Measurements from ENCODE around the gene SGMS1. TPM values are rescaled to one million over a fixed set of nuclear protein-coding genes. Genes with fewer than 3 reads are reported as not detected.
"Not testable (repeated sequence)": the region's sequence is repeated elsewhere in the genome, so short reads cannot be mapped to it uniquely, and the experiment has no call there.

Gene SGMS1
- total RNA-seq, 1 experiment from 2014 or later: 20.4 TPM

GRCh38 chr10:50364730-50365129 lies 259.0 kb downstream of the SGMS1 start:
- H3K4me3 Mint-ChIP-seq; H3K27me3 Mint-ChIP-seq (ENCODE audit: low read depth); H3K27me3 ChIP-seq (ENCODE audit: insufficient read depth, low read length); H3K9me3 Mint-ChIP-seq; H2BK12ac ChIP-seq (ENCODE audit: insufficient read length, low read depth, low read length); H3K23ac ChIP-seq (ENCODE audit: insufficient read length, low read depth, low read length); H3K56ac ChIP-seq (ENCODE audit: insufficient read length, low read depth, low read length); H3K27ac ChIP-seq (ENCODE audit: insufficient read length, low read depth, low read length); H3K4me2 ChIP-seq (ENCODE audit: insufficient read depth, insufficient read length, low read length); H3K9me3 ChIP-seq (ENCODE audit: control insufficient read depth, low read depth, low read length); H3K79me1 ChIP-seq (ENCODE audit: insufficient read depth, low read depth, low read length, poor library complexity, severe bottlenecking); DNase-seq; H3K9ac ChIP-seq (ENCODE audit: extremely low read depth, insufficient read length, low read length); H4K20me1 ChIP-seq (ENCODE audit: control insufficient read depth, insufficient read depth, insufficient read length); H4K5ac ChIP-seq (ENCODE audit: insufficient read length, low read depth, low read length); H2AFZ ChIP-seq (ENCODE audit: low read length); H2AK5ac ChIP-seq (ENCODE audit: insufficient read length, low read length); H2BK5ac ChIP-seq (ENCODE audit: insufficient read length, low read length); H4K8ac ChIP-seq (replicated peaks; ENCODE audit: insufficient read length, low read depth, low read length); H4K91ac ChIP-seq (ENCODE audit: insufficient read length, low read depth, low read length); H2BK20ac ChIP-seq (ENCODE audit: low read depth, low read length, poor library complexity, severe bottlenecking); H3K4ac ChIP-seq (ENCODE audit: low read depth, low read length); H3K27ac Mint-ChIP-seq; H3K23me2 ChIP-seq (ENCODE audit: insufficient read length, low read depth, low read length, poor library complexity, severe bottlenecking); H3K4me1 ChIP-seq (ENCODE audit: insufficient read depth, low read length); H3K79me2 ChIP-seq (ENCODE audit: insufficient read depth, low read length); H2BK15ac ChIP-seq (ENCODE audit: low read depth, low read length); H3T11ph ChIP-seq (ENCODE audit: low read length); H3K14ac ChIP-seq (ENCODE audit: insufficient read depth, low read length); H2BK120ac ChIP-seq (ENCODE audit: low read depth, low read length, poor library complexity, severe bottlenecking); H3K18ac ChIP-seq (ENCODE audit: insufficient read length, low read depth, low read length): not testable (repeated sequence)
- peaks cover 22 to 25% of the 10 kb centered on the region in 2 experiments for H3K4me1 Mint-ChIP-seq
- H3K36me3 Mint-ChIP-seq (ENCODE audit: insufficient read depth in 1 of 3, low read depth in 3 of 3): peaks cover 6 to 12% (median 7%) of the 10 kb centered on the region in 3 experiments; a peak in 5 of 7 replicates
- no CpG with 5 or more reads among the region's 3 CpGs for WGBS (ENCODE audit: extremely low coverage, insufficient read length, low lambda C conversion rate)
